ENCODE results near the gene CEMIP2.
"Not testable (repeated sequence)": the region's sequence is repeated elsewhere in the genome, so short reads cannot be mapped to it uniquely, and the experiment has no call there.

CEMIP2 gene

GRCh38 chr9:71675105-71675856, 93.0 kb downstream of the CEMIP2 start:
- DNase-seq: no peak

DNA sequence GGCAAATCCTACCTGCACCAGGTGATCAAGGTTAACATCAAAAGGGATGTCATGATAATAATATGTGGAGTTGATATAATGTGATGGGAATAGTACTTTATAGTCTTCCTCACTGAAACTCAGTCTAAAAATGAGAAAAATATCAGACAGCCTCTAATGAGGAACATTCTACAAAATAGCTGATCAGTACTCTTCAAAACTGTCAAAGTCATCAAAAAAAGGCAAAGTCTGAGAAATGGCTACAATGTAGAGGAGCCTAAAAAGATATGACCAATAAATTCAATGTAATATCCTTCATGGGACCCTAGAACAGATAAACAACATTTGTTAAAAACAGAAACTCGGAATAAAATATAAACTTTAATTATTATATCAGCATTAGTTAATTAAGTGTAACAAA, 95.7 kb downstream of the CEMIP2 start:
- no peak for DNase-seq

DNA sequence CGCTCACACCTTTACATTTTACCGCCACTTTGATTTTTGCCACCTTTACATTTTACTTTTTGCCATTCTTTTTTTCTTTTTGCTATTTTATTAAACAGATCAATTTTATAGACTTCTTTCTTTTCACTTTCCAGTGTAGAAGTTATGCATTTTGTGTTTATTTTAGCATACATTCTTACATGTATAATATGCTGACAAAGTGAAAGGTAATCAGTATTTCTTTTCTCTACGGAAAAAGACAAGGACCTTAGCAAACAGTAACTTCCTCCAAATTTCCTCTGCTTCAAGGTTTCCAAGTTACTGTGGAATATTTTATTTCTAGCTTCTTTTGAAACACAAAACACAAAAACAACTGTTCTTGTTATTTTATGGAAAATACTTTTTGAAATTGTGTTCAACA, 97.0 kb downstream of the CEMIP2 start:
- DNase-seq: no peak

GRCh38 chr9:71670121-71670520, 98.2 kb downstream of the CEMIP2 start:
- no peak for DNase-seq

- DNase-seq: no peak
Measured at GRCh38 chr9:71669284-71669995, 98.9 kb downstream of the CEMIP2 start.

DNA sequence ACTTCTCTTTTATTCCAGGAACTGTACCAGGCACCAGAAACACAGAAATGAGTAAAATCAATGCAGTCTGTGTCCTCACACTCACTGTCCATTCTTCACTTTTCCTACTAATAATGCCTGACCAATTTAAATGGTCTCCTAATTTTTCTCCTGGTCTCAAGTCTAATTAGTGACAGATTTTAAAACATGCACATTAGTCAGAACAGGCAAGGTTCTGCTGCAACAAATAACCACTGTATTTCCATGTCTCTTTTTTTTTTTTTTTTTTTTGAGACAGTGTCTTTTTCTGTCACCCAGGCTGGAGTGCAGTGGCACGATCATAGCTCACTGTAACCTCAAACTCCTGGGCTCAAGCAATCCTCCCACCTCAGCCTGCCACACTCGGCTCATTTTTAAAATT, 99.6 kb downstream of the CEMIP2 start:
- DNase-seq: no peak

GRCh38 chr9:71665247-71665646, 103.1 kb downstream of the CEMIP2 start:
- no peak for DNase-seq

GRCh38 chr9:71664566-71664965, 103.7 kb downstream of the CEMIP2 start:
- no peak for DNase-seq

GRCh38 chr9:71663931-71664459, 104.3 kb downstream of the CEMIP2 start:
- DNase-seq: no peak

- no peak for DNase-seq
Measured at GRCh38 chr9:71663216-71663615, 105.1 kb downstream of the CEMIP2 start.

GRCh38 chr9:71662082-71662481, 106.2 kb downstream of the CEMIP2 start:
- no peak for DNase-seq

DNA sequence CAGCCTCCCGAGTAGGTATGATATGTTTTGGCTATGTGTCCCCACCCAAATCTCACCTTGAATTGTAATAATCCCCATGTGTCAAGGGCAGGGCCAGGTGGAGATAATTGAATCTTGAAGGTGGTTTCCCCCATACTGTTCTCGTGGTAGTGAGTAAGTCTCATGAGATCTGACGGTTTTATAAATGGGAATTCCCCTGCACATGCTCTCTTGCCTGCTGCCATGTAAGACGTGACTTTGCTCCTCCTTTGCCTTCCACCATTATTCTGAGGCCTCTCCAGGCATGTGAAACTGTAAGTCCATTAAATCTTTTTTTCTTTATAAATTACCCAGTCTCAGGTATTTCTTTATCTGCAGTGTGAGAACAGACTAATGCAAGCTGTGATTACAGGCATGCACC, 111.0 kb downstream of the CEMIP2 start:
- not testable (repeated sequence) for DNase-seq

DNA sequence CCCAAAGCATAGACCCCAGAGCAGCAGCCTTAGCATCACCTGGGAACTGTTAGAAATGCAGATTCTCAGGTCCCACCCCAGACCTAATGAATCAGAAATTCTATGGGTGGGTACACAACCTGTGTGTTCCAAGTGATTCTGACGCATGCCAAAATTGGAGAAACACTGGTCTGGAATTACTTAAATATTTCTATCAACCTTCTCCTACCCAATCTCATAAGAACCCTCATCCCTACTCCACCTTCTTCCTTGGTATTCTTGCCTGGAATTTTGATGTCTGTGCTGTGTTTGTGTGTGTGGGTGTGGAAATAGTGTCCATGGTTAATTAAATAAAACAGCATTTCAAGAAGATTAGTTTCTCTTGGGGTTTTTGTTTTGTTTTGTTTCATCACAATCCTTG, 111.8 kb downstream of the CEMIP2 start:
- DNase-seq: no peak

GRCh38 chr9:71655778-71656177, 112.5 kb downstream of the CEMIP2 start:
- no peak for DNase-seq

GRCh38 chr9:71655141-71655540, 113.2 kb downstream of the CEMIP2 start:
- no peak for DNase-seq

- DNase-seq: no peak
Measured at GRCh38 chr9:71652480-71652879, 115.8 kb downstream of the CEMIP2 start.

GRCh38 chr9:71648453-71648852, 119.9 kb downstream of the CEMIP2 start:
- DNase-seq: no peak

- no peak for DNase-seq
Measured at GRCh38 chr9:71647094-71647591, 121.2 kb downstream of the CEMIP2 start.

DNA sequence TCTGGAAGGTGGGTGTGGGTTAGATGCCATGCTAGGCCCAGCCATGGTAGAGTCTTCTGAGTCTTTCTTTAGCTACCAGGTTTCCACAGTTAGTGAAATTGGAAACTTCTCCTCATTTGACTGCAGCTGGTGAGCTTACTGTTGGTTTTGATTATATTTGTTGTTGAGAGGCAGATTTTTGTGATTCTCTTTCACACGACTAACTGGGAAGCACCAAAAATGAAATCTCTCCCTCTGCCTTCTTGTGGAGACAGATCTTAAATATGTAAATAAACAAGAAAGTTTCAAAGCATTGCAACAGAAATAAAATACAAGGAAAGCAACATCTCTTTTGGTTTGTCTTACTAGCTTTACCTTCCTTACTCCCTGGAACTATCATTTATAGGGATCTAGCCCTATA, 122.2 kb downstream of the CEMIP2 start:
- no peak for DNase-seq

- no peak for DNase-seq
Measured at GRCh38 chr9:71644819-71645362, 123.4 kb downstream of the CEMIP2 start.

GRCh38 chr9:71643330-71643729, 125.0 kb downstream of the CEMIP2 start:
- DNase-seq: no peak

- no peak for DNase-seq
Measured at GRCh38 chr9:71642056-71642455, 126.3 kb downstream of the CEMIP2 start.

DNA sequence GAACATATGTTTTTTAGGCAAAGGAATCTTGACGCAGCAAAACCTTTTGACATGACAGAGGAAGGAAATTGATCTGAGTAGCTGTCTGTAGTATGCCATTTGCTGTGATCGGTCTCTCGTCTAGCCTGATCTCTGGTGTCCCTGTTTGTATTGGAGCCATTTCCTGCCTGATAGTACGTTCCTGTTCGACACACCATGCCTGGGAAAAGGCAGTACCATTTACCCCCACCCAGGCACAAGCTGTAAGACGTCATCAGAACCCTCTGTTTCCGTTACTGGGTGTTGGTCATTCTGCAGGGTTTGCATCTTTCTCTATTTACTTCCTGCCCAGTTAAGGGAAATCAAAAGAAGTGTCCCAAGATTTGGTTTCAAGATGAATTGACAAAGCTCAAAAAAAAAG, 129.7 kb downstream of the CEMIP2 start:
- DNase-seq: no peak

DNA sequence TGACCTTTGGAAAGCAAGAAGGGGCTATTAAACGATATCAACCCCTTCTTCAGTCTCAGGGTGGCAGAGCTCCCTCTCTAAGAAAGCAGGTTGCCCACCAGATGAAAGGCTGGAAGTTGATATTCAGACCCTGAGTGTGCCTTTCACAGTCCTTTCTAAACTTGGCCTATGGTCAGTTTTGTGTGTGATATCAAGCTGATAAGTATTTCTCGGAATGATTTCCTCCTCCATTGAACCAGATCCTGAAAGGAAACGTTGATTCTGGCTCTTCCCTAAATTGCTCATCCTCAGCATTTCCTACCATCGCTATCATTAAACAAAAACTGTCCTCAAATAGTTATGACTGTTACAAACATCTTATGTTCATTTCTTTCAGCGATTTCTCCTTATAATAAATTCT, 130.4 kb downstream of the CEMIP2 start:
- DNase-seq: no peak
